Measurements from ENCODE around the gene SORCS2. TPM values are rescaled to one million over a fixed set of nuclear protein-coding genes. Genes with fewer than 3 reads are reported as not detected.

SORCS2 gene
- total and polyA plus RNA-seq, 2 of the 13 experiments (the other 11 are each of a cell fraction or from before 2014, with no cell fraction given): 0.82 to 1.0 TPM

DNA sequence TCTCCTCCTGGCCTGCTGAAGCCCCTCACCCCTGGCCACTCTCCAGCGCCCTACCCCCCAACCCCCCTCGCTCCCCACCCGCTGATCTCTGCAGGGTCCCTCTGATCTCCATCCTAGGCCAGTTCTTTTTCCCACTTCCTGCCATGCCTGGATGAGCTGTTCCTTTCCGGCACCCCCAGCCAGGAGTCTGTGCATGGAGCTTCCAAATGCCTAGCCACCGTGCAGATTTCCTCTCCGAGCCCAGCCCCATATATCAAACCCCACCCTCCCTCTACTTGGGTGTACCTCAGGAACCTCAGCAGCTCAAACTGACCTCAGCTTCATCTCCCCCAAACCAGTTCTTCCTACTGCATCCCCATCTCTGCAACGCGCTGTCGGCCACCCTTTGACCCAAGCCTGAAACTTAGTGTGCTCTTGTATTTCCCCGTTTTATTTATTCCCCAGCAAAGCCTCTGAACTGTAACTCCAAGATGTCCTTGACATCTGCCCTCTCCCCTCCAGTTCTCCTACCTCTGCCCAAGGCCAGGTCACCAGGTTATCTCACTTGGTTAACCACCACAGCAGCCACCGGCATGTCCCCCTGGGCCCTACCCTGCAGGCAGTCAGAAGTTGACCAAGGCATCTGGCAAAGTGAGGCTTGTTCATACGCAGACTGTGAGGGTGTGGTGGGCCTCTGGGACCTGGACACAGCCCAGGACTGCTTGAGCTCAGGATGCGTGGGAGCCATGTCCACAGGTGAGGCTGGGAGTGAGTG lies 437.3 kb downstream of the SORCS2 start (continued):
- TF ChIP-seq NFE2L1 (CRISPR knock-in tag; IDR thresholded peaks at IDR 0.05; ENCODE audit: borderline replicate concordance): no peak
- TF ChIP-seq BCL6 (CRISPR knock-in tag; IDR thresholded peaks at IDR 0.05): peak; percentile 27; the same call in 1 of the 2 replicates
- TF ChIP-seq ZNF350 (CRISPR knock-in tag; IDR thresholded peaks at IDR 0.05; ENCODE audit: borderline replicate concordance, low read depth): no peak
- TF ChIP-seq, protein P1, sequence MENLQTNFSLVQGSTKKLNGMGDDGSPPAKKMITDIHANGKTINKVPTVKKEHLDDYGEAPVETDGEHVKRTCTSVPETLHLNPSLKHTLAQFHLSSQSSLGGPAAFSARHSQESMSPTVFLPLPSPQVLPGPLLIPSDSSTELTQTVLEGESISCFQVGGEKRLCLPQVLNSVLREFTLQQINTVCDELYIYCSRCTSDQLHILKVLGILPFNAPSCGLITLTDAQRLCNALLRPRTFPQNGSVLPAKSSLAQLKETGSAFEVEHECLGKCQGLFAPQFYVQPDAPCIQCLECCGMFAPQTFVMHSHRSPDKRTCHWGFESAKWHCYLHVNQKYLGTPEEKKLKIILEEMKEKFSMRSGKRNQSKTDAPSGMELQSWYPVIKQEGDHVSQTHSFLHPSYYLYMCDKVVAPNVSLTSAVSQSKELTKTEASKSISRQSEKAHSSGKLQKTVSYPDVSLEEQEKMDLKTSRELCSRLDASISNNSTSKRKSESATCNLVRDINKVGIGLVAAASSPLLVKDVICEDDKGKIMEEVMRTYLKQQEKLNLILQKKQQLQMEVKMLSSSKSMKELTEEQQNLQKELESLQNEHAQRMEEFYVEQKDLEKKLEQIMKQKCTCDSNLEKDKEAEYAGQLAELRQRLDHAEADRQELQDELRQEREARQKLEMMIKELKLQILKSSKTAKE (CRISPR knock-in tag; IDR thresholded peaks at IDR 0.05; ENCODE audit: borderline replicate concordance): peak; percentile 46; the same call in 1 of the 2 replicates
- TF ChIP-seq KDM6A (CRISPR knock-in tag; IDR thresholded peaks at IDR 0.05; ENCODE audit: low read depth): no peak
- TF ChIP-seq TCF12 (IDR thresholded peaks at IDR 0.05): no peak
- no peak for TF ChIP-seq TCF12 (CRISPR knock-in tag; IDR thresholded peaks at IDR 0.05)
- 0 out of 2 replicates have a peak, but pooled peaks have one; percentile 38 for TF ChIP-seq MTA1 (CRISPR knock-in tag; IDR thresholded peaks at IDR 0.05; ENCODE audit: borderline replicate concordance)
- no peak for TF ChIP-seq ZNF782 (CRISPR knock-in tag; IDR thresholded peaks at IDR 0.05; ENCODE audit: borderline replicate concordance)
- no peak for TF ChIP-seq ATAD3A (CRISPR knock-in tag; IDR thresholded peaks at IDR 0.05)
- no peak for TF ChIP-seq ZNF468 (CRISPR knock-in tag; IDR thresholded peaks at IDR 0.05)
- TF ChIP-seq ZNF879 (CRISPR knock-in tag; IDR thresholded peaks at IDR 0.05): no peak
- TF ChIP-seq NR1H2 (CRISPR knock-in tag; IDR thresholded peaks at IDR 0.05; ENCODE audit: borderline replicate concordance, low read depth): no peak
- TF ChIP-seq, protein P2, sequence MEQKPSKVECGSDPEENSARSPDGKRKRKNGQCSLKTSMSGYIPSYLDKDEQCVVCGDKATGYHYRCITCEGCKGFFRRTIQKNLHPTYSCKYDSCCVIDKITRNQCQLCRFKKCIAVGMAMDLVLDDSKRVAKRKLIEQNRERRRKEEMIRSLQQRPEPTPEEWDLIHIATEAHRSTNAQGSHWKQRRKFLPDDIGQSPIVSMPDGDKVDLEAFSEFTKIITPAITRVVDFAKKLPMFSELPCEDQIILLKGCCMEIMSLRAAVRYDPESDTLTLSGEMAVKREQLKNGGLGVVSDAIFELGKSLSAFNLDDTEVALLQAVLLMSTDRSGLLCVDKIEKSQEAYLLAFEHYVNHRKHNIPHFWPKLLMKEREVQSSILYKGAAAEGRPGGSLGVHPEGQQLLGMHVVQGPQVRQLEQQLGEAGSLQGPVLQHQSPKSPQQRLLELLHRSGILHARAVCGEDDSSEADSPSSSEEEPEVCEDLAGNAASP (CRISPR knock-in tag; IDR thresholded peaks at IDR 0.05; ENCODE audit: borderline replicate concordance): no peak; the same call in 1 of the 2 replicates
- no peak for TF ChIP-seq ZNF816 (CRISPR knock-in tag; IDR thresholded peaks at IDR 0.05; ENCODE audit: borderline replicate concordance)
- TF ChIP-seq ZNF567 (CRISPR knock-in tag; IDR thresholded peaks at IDR 0.05; ENCODE audit: borderline replicate concordance): no peak
- TF ChIP-seq, protein P3, sequence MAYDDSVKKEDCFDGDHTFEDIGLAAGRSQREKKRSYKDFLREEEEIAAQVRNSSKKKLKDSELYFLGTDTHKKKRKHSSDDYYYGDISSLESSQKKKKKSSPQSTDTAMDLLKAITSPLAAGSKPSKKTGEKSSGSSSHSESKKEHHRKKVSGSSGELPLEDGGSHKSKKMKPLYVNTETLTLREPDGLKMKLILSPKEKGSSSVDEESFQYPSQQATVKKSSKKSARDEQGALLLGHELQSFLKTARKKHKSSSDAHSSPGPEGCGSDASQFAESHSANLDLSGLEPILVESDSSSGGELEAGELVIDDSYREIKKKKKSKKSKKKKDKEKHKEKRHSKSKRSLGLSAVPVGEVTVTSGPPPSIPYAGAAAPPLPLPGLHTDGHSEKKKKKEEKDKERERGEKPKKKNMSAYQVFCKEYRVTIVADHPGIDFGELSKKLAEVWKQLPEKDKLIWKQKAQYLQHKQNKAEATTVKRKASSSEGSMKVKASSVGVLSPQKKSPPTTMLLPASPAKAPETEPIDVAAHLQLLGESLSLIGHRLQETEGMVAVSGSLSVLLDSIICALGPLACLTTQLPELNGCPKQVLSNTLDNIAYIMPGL (CRISPR knock-in tag; IDR thresholded peaks at IDR 0.05; ENCODE audit: borderline replicate concordance in 1 of 2, low read depth in 1 of 2): no peak
- TF ChIP-seq, protein P4, sequence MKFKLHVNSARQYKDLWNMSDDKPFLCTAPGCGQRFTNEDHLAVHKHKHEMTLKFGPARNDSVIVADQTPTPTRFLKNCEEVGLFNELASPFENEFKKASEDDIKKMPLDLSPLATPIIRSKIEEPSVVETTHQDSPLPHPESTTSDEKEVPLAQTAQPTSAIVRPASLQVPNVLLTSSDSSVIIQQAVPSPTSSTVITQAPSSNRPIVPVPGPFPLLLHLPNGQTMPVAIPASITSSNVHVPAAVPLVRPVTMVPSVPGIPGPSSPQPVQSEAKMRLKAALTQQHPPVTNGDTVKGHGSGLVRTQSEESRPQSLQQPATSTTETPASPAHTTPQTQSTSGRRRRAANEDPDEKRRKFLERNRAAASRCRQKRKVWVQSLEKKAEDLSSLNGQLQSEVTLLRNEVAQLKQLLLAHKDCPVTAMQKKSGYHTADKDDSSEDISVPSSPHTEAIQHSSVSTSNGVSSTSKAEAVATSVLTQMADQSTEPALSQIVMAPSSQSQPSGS (CRISPR knock-in tag; IDR thresholded peaks at IDR 0.05): no peak
- no peak for TF ChIP-seq HDAC2 (CRISPR knock-in tag; IDR thresholded peaks at IDR 0.05)
- no peak for TF ChIP-seq LCORL (IDR thresholded peaks at IDR 0.05)
- TF ChIP-seq LCORL (CRISPR knock-in tag; IDR thresholded peaks at IDR 0.05): no peak
- TF ChIP-seq PHF21A (CRISPR knock-in tag; IDR thresholded peaks at IDR 0.05): peak; percentile 48; the same call in 1 of the 2 replicates
- peak; percentile 91 for TF ChIP-seq RARA (CRISPR knock-in tag; IDR thresholded peaks at IDR 0.05)
- TF ChIP-seq ZNF143 (CRISPR knock-in tag; IDR thresholded peaks at IDR 0.05): no peak
